ENCODE measurements around the gene GAS2.

The GAS2 gene

GRCh38 chr11:22780952-22781593 lies 114.7 kb downstream of the GAS2 start:
- intact Hi-C loops (cut with DNase I) = no loop called here
- DNase-seq = no peak

GRCh38 chr11:22785251-22785650 lies 118.8 kb downstream of the GAS2 start:
- intact Hi-C loops (cut with DNase I) = loop anchor here (5.0 kb wide), 2 partner anchors 113 to 158 kb away; partner anchors contain the start of gene FANCF
- no peak for DNase-seq

DNA sequence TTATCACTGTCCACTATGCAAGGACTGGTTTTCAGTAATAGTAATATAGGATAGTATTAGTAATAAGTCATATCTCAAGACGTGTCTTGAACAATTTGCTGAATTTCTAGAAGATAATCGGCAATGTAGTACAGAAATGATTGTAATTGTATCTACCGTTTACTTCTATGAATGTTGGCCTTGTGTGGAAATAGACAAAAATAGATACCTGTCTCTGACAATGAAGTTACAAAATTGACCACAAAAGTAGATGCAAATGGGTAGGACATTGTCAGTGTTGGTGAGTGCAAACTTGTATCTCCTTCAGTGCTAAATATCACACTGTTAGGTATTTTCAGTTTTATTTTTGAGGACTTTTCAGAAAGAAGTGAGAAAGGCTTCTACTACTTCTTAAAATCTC lies 120.1 kb downstream of the GAS2 start:
- intact Hi-C loops (cut with DNase I) = loop anchor here (2.0 to 5.0 kb wide), 3 partner anchors 114 to 452 kb away; partner anchors contain the start of gene FANCF
- DNase-seq = no peak

DNA sequence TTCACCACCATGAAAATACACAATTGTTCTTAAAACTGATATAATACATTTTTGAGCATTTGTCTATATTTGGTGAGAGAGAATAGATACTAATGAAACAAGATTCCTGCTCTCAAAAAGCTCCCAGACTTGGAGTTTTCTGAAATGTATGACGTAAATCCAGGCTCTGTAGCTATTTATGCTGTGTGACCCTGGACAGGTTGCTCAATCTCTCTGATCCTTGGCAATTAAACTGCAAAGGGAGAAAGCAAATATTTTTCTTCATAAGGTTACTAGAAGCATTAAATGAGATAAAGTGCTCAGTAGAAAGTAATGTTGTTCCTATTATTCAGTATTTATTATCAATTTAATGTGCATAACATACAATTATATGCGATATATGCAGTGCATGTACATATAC lies 120.6 kb downstream of the GAS2 start:
- intact Hi-C loops (cut with DNase I) = loop anchor here (2.0 to 5.0 kb wide), 3 partner anchors 115 to 452 kb away; partner anchors contain the start of gene FANCF
- no peak for DNase-seq

DNA sequence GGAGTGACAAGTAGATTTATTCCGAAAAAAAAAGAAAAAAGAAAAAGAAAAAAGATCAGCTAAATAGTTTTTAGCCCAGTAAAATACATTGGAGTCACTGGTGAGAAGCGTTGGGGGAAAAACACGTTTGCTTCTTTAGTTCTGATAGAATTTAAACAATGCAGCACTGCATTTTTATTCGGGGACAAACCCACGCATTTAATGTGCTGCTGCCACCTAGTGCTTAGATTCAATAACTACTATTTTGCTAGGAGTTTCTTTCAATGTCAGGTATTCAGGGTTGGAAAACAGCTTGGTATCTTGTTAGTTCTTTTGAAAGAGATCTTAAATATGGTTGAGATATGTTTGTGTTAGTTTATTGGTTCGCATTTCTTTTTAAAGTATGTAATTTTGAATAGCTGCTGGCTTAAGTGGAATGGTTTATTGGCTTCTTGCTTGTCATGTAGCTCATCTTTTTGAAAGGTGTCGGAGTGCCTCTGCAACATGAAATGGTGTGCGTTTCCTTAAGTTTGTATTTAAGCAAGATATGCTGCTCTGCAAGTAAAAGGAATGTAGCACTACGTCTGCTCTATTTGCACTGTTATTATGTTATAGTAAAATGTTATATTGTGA lies 121.2 kb downstream of the GAS2 start:
- intact Hi-C loops (cut with DNase I) = loop anchor here (2.0 to 5.0 kb wide), 3 partner anchors 115 to 453 kb away; partner anchors contain the start of gene FANCF
- DNase-seq = peak in 2 of 10 donors; percentile 11 to 38

DNA sequence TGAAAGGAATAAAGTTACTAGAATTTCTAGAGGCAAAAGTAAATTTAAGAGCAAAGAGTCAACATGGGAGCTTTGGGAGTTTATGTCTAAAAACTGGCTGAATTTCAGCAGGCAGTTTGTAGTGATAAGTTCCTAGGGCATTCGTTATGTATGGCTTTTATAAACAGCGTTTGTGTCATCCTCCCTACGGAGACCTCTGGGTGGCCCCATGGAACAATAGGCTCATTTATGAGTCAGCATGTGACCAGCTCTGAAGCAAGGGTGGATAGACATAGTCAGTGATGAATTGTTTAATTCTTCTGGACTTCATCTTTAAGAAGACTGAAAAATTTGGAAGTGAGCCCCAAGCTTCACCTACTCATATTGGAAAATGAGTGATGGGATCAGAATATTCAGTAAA lies 126.1 kb downstream of the GAS2 start:
- intact Hi-C loops (cut with DNase I) = loop anchor here (5.0 kb wide), 1 partner anchor 35 kb away; the partner anchor contains the start of gene SVIP
- peak in 8 of 10 donors; percentile 13 to 90 (median 60) for DNase-seq

DNA sequence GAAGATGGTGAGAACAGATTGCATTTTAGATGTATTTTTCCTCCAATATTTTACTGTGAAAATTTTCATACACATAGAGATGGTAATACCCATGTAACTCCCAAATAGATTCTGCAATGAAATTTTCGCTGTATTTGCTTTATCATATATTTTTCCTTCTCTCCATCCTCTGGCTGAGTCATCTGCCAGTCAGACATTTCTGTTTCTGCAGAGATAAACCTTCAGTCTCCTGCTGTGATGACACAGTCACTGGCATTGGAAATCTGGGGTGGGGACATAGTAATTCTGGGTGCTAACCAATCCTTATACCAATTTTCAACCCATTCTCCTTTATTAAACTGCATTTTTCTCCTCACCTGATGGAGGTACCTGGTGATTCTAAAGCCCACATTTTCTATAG lies 129.5 kb downstream of the GAS2 start:
- DNase-seq = no peak
- intact Hi-C loops (cut with DNase I) = no loop called here

DNA sequence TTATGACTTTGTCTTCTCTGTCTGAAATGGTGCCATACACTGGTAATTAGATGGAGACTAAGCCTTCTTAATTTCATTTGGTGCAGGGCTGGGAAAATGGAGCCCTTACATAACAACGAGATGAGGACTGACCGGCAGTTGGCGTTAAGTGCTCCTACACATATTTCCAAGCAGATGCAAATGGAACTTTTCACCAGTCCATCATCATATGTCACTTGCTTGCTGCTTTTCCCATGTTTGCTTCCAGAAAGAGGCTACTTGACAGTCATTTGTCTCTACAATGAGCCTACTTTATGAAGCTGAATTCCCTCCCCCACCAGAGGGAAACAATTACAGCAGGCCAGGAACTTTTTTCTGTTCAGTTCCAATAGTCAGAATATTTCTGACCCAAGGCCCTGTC lies 130.6 kb downstream of the GAS2 start:
- intact Hi-C loops (cut with DNase I) = no loop called here

DNA sequence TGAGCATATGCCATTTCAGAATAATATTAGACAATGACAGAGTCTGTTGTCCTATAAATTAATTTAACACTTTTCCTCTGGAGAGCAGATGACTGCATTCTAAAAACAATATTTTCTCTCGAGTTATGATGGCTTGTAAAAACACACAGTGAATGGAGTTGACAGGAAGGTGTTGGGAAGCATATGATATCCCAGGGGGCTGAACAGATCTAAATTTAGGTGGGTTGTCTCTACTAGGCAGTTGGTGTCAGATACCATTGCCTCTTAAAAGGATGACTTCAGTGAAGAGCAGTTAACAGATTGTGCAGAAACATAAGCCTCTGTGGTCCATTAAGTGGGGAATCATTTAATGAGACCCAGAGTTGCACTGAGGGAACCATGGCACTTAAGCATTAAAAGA lies 132.5 kb downstream of the GAS2 start:
- DNase-seq = no peak
- intact Hi-C loops (cut with DNase I) = no loop called here

More for the DNA sequence above, 130.6 kb downstream of the GAS2 start:
- DNase-seq = no peak

DNA sequence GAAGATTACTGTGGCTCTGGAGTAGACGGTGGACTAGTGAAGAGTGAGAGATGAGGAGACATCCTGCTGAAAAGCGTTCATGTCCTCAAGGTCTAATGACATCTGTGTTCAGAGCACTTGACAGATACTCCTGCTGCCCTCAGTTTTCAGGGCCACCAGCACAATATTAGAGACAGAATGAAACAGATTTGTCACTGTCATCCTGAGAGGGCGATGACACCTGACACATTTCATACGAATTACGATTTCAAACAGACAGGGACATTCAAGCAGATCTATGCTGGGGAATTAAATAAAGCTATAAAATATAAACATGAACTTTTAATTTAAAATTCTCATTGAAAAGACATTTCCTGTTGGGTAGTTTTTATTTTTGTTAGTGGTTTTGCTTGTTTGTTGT lies 134.1 kb downstream of the GAS2 start:
- intact Hi-C loops (cut with DNase I) = no loop called here
- DNase-seq = no peak

- intact Hi-C loops (cut with DNase I) = no loop called here
- no peak for DNase-seq
These were observed 136.4 kb downstream of the GAS2 start for GRCh38 chr11:22802861-22803260.

GRCh38 chr11:22807391-22807790 lies 141.0 kb downstream of the GAS2 start:
- intact Hi-C loops (cut with DNase I) = no loop called here
- DNase-seq = no peak

DNA sequence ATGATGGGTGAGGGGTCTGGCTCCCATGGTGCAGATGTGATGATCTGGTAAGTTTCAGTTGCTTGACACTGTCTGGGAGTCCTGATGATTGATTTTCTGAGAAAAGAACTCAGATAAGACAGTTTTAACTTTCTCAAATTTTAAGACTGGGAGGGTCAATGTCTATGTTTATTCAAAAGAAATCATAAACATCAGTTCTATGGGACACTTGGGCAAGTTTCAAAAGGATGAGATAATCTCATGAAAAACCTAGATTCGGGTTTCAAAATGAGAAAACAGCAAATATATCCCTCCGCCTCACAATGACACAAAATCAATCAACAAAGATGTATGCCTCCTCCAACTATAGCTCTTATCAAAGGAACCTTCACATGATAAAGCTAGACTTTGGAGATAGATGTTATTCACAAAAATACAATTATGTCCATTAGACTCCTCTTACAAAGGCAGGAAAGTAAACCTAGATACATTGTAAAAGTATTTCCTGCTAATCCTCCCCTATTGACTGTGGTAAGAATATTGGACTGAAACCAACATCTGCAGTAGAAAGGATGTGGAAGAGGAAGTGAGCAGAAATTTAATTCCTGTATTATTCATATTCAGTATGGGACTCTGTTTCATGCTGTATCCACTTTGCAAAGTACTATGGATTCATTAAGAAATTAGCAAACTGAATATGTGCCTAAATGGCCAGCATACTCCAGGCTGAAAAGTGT lies 141.6 kb downstream of the GAS2 start:
- intact Hi-C loops (cut with DNase I) = no loop called here
- DNase-seq = no peak

GRCh38 chr11:22808571-22809197 lies 142.3 kb downstream of the GAS2 start:
- intact Hi-C loops (cut with DNase I) = no loop called here
- DNase-seq = no peak

DNA sequence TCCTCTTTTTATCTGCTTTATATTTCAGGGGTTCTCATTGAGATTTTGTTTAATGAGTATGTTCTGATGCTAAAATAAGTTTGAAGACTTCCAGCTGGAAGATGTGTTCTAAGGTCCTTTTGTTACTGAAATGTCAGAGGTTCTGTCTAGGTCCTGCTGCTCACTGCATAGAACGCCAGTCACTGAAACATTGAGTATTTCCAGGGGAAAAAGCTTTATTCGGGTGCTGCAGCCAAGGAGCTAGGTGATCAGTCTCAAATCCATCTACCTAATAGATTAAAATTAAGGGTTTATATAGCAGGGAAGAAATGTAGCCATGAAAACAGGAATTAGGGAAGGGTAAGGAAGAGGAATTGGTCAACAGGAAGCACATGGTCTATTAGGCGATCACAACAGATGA lies 143.5 kb downstream of the GAS2 start:
- DNase-seq = no peak
- intact Hi-C loops (cut with DNase I) = no loop called here

- no peak for DNase-seq
- intact Hi-C loops (cut with DNase I) = loop anchor here (10.0 kb wide), 2 partner anchors 487 to 577 kb away; partner anchors contain the start of gene SLC17A6
These were observed 155.8 kb downstream of the GAS2 start for GRCh38 chr11:22822203-22822602.

DNA sequence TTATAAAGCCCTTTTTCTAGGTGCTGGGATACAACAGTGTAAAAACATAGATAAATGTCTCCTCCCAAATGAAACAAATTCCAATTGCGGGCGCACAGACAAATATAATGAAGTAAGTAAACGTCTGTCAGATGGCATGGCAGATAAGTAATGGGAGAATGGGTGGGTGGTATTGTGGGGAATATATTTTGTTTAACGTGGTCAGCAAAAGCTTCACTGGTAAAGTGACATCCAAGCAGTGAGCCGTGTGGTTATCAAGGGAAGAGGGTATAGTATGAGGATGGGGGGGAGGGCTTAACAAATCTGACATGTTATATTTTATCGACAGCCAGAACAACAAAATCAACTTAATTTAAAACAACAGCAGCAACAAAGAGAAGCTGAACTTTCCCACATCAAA lies 162.0 kb downstream of the GAS2 start:
- intact Hi-C loops (cut with DNase I) = loop anchor here (2.0 to 10.0 kb wide), 4 partner anchors 36 to 584 kb away; partner anchors contain the start of genes FANCF and SLC17A6
- no peak for DNase-seq

- DNase-seq = peak; percentile 87 to 99 (median 96)
- intact Hi-C loops (cut with DNase I) = loop anchor here (2.0 to 10.0 kb wide), 4 partner anchors 37 to 585 kb away; partner anchors contain the start of genes FANCF and SLC17A6
These were observed 163.0 kb downstream of the GAS2 start, which contains the start of gene SVIP for GRCh38 chr11:22829231-22830081. Gene SVIP, minus strand, starts transcription at chr11:22829801. Its CDS starts 53 bp downstream, at chr11:22829748.

DNA sequence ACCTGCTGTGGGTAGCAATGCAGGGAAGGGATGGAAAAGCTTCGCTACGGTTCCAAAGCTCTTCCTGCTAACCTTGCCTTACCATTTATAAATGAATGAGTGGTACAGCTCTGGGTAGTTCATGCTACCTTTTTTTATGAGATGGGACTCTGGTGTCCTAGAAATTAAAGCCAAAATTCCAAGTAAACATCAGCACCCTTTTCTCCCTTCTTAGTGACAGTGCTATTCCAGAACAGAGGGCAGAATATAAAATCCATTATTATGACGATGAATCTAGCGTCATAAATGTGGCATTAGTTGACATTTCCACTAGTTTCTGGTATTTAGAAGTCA lies 163.6 kb downstream of the GAS2 start:
- intact Hi-C loops (cut with DNase I) = no loop called here
- no peak for DNase-seq

Measured in posterior cingulate gyrus (tissue), 11 donors.